HEK293T (cell line): ENCODE results near the gene LAMA5.

ENCODE experiments used
- CTCF ChIA-PET: fragments of 350-600 bp; formaldehyde crosslinking; extraction: SDS; loops from one replicate; lab custom pipeline; 2021; ENCODE audit warnings: antibody characterized with exemption, inconsistent platforms; lab: Yijun Ruan, JAX
- POLR2A ChIA-PET: fragments of 350-600 bp; formaldehyde crosslinking; extraction: SDS; loops from one replicate; lab custom pipeline; 2020; ENCODE audit warnings: antibody characterized with exemption, inconsistent platforms; lab: Yijun Ruan, JAX
- DNase-seq: peaks from one replicate; pipeline ENCODE4 v3.0.0; 2012; ENCODE audit warnings: mixed read lengths; ENCODE audit errors: extremely low spot score
- ARNT ChIP-seq: fragments of 450-650 bp; IDR thresholded peaks from 2 replicates; pipeline ENCODE4 v1.6.1; 2017; ENCODE audit warnings: mild to moderate bottlenecking
- BHLHE40 ChIP-seq: fragments of 450-650 bp; IDR thresholded peaks from 2 replicates; pipeline ENCODE4 v1.6.1; 2016; ENCODE audit warnings: mild to moderate bottlenecking, moderate library complexity, borderline replicate concordance
- CTBP1 ChIP-seq: fragments of 450-650 bp; IDR thresholded peaks from 2 replicates; pipeline ENCODE4 v1.6.1; 2016; ENCODE audit warnings: borderline replicate concordance
- ELF4 ChIP-seq: fragments of 450-650 bp; IDR thresholded peaks from 2 replicates; pipeline ENCODE4 v1.6.1; 2017; ENCODE audit warnings: antibody characterized with exemption
- FOXA1 ChIP-seq: fragments of 450-650 bp; IDR thresholded peaks from 2 replicates; pipeline ENCODE4 v1.6.1; 2016; ENCODE audit warnings: mild to moderate bottlenecking
- FOXK2 ChIP-seq: fragments of 450-650 bp; IDR thresholded peaks from 2 replicates; pipeline ENCODE4 v1.6.1; 2016; ENCODE audit warnings: mild to moderate bottlenecking
- FOXM1 ChIP-seq: fragments of 450-650 bp; IDR thresholded peaks from 2 replicates; pipeline ENCODE4 v1.6.1; 2017; ENCODE audit warnings: mild to moderate bottlenecking, borderline replicate concordance
- HDGF ChIP-seq: fragments of 450-650 bp; IDR thresholded peaks from 2 replicates; pipeline ENCODE4 v1.6.1; 2017; ENCODE audit warnings: antibody characterized with exemption, borderline replicate concordance
- L3MBTL2 ChIP-seq: fragments of 450-650 bp; conservative IDR thresholded peaks from 2 replicates; pipeline ENCODE4 v1.6.1; 2016; ENCODE audit warnings: mild to moderate bottlenecking
- LEF1 ChIP-seq: fragments of 450-650 bp; IDR thresholded peaks from 2 replicates; pipeline ENCODE4 v1.6.1; 2017; ENCODE audit warnings: mild to moderate bottlenecking, borderline replicate concordance
- NFRKB ChIP-seq: fragments of 450-650 bp; IDR thresholded peaks from 2 replicates; pipeline ENCODE4 v1.6.1; 2016; ENCODE audit warnings: mild to moderate bottlenecking, moderate library complexity
- PKNOX1 ChIP-seq: fragments of 450-650 bp; IDR thresholded peaks from 2 replicates; pipeline ENCODE4 v1.6.1; 2016
- SP1 ChIP-seq: fragments of 450-650 bp; IDR thresholded peaks from 2 replicates; pipeline ENCODE4 v1.6.1; 2017
- SUZ12 ChIP-seq: fragments of 450-650 bp; IDR thresholded peaks from 2 replicates; pipeline ENCODE4 v1.6.1; 2016; ENCODE audit warnings: mild to moderate bottlenecking
- TARDBP ChIP-seq: fragments of 450-650 bp; IDR thresholded peaks from 2 replicates; pipeline ENCODE4 v1.6.1; 2016
- ZNF384 ChIP-seq: fragments of 450-650 bp; IDR thresholded peaks from 2 replicates; pipeline ENCODE4 v1.6.1; 2016

The LAMA5 gene

GRCh38 chr20:62293111-62293784 is 73.9 kb downstream of the LAMA5 start:
- TF ChIP-seq FOXM1 = no peak
- ChIA-PET CTCF (no interaction called here), POLR2A (no interaction called here)
- no peak for DNase-seq

- CTCF ChIA-PET = interaction anchor here (0.6 kb wide), 1 partner anchor 113 kb away, joined by 3 read pairs; no protein-coding TSS in a partner anchor
- no peak for DNase-seq
- POLR2A ChIA-PET = no interaction called here
- TF ChIP-seq SP1 = no peak
- no peak for TF ChIP-seq FOXK2
- TF ChIP-seq BHLHE40 = no peak
- no peak for TF ChIP-seq ARNT
- TF ChIP-seq TARDBP = no peak
- no peak for TF ChIP-seq LEF1
- TF ChIP-seq NFRKB = no peak
- no peak for TF ChIP-seq SUZ12
- no peak for TF ChIP-seq PKNOX1
- no peak for TF ChIP-seq FOXA1
- TF ChIP-seq ZNF384 = no peak
- no peak for TF ChIP-seq HDGF
Observed at GRCh38 chr20:62292108-62292507, 75.0 kb downstream of the LAMA5 start.

GRCh38 chr20:62291251-62292066 is 75.7 kb downstream of the LAMA5 start:
- ChIA-PET POLR2A (interaction anchor here (0.9 kb wide), 1 partner anchor 11 kb away, joined by 3 read pairs; no protein-coding TSS in a partner anchor), CTCF (no interaction called here)
- DNase-seq = no peak
- no peak for TF ChIP-seq FOXA1
- TF ChIP-seq FOXK2 = no peak
- TF ChIP-seq LEF1 = no peak
- no peak for TF ChIP-seq FOXM1
- no peak for TF ChIP-seq NFRKB
- no peak for TF ChIP-seq HDGF
- no peak for TF ChIP-seq CTBP1
- no peak for TF ChIP-seq ZNF384
- TF ChIP-seq ARNT = no peak
- no peak for TF ChIP-seq ELF4
- TF ChIP-seq L3MBTL2 = no peak
- no peak for TF ChIP-seq SUZ12
- TF ChIP-seq TARDBP = no peak
- no peak for TF ChIP-seq SP1
- no peak for TF ChIP-seq BHLHE40
- TF ChIP-seq PKNOX1 = no peak

- no peak for TF ChIP-seq TARDBP
- no peak for TF ChIP-seq CTBP1
- no peak for TF ChIP-seq HDGF
- no peak for DNase-seq
- CTCF ChIA-PET = no interaction called here
- POLR2A ChIA-PET = no interaction called here
Observed at GRCh38 chr20:62289898-62290297, 77.2 kb downstream of the LAMA5 start.

- DNase-seq = no peak
- TF ChIP-seq ELF4 (no peak), BHLHE40 (no peak), NFRKB (no peak)
- POLR2A ChIA-PET = interaction anchor here (0.6 kb wide), 1 partner anchor 22 kb away, joined by 3 read pairs; no protein-coding TSS in a partner anchor
- CTCF ChIA-PET = no interaction called here
Observed at GRCh38 chr20:62289131-62289530, 78.0 kb downstream of the LAMA5 start.

- DNase-seq = no peak
- TF ChIP-seq BHLHE40 (no peak), ARNT (no peak), NFRKB (no peak), ZNF384 (no peak), ELF4 (no peak), FOXK2 (no peak), TARDBP (no peak), HDGF (no peak), FOXM1 (no peak)
- CTCF ChIA-PET = no interaction called here
- POLR2A ChIA-PET = interaction anchor here (0.6 kb wide), 1 partner anchor 21 kb away, joined by 3 read pairs; no protein-coding TSS in a partner anchor
Observed at GRCh38 chr20:62288535-62289105, 78.5 kb downstream of the LAMA5 start.
